HepG2 (cell line): Measurements from ENCODE around the gene JTB. TPM values are rescaled to one million over a fixed set of nuclear protein-coding genes. Genes with fewer than 3 reads are reported as not detected.

Experiments used
- AKAP8 ChIP-seq: sonication (generic); formaldehyde crosslinking; IDR thresholded peaks from 2 replicates; pipeline ENCODE4 v1.5.1; 2020; ENCODE audit warnings: mild to moderate bottlenecking, missing genetic modification reagents
- ATRX ChIP-seq: sonication (generic); formaldehyde crosslinking; IDR thresholded peaks from 2 replicates; pipeline ENCODE4 v1.4.0; 2020; ENCODE audit warnings: missing genetic modification reagents, borderline replicate concordance
- DRAP1 ChIP-seq: IDR thresholded peaks from 2 replicates; pipeline ENCODE4 v1.6.1; 2016; ENCODE audit warnings: missing genetic modification reagents, missing compliant biosample characterization
- ERF ChIP-seq: IDR thresholded peaks from 2 replicates; pipeline ENCODE4 v1.6.1; 2018; ENCODE audit warnings: missing biosample characterization, missing genetic modification reagents
- HDAC6 ChIP-seq: fragments of 200-600 bp; sonication (generic); IDR thresholded peaks from 2 replicates; pipeline ENCODE4 v1.7.0; 2017; ENCODE audit warnings: mild to moderate bottlenecking, antibody characterized with exemption, low read length, low read depth
- HNRNPK ChIP-seq: fragments of 200-400 bp; formaldehyde crosslinking; IDR thresholded peaks from 2 replicates; pipeline ENCODE4 v1.6.1; 2018; ENCODE audit warnings: low read length, low read depth, moderate library complexity, mild to moderate bottlenecking; ENCODE audit not compliant: poor library complexity, severe bottlenecking
- NCOA2 ChIP-seq: sonication (generic); formaldehyde crosslinking; IDR thresholded peaks from 2 replicates; pipeline ENCODE4 v1.8.0; 2022; ENCODE audit warnings: inconsistent platforms
- SRSF1 ChIP-seq: fragments of 200-400 bp; formaldehyde crosslinking; optimal IDR thresholded peaks from 2 replicates; pipeline ENCODE3; 2017; ENCODE audit warnings: mild to moderate bottlenecking, low read depth, low read length, moderate library complexity
- SSRP1 ChIP-seq: IDR thresholded peaks from 2 replicates; pipeline ENCODE4 v1.6.1; 2016; ENCODE audit warnings: control low read depth
- TBL1XR1 ChIP-seq: fragments of 150-350 bp; IDR thresholded peaks from 2 replicates; pipeline ENCODE4 v1.6.1; 2014; ENCODE audit warnings: borderline replicate concordance, low read length; ENCODE audit not compliant: partially characterized antibody
- ZNF383 ChIP-seq: sonication (generic); formaldehyde crosslinking; IDR thresholded peaks from 2 replicates; pipeline ENCODE4 v1.4.0; 2020; ENCODE audit warnings: missing genetic modification reagents, mild to moderate bottlenecking, borderline replicate concordance
- ZNF740 ChIP-seq: sonication (generic); formaldehyde crosslinking; IDR thresholded peaks from 2 replicates; pipeline ENCODE4 v1.4.0; 2020; ENCODE audit warnings: missing genetic modification reagents
- ZSCAN21 ChIP-seq: sonication (generic); formaldehyde crosslinking; IDR thresholded peaks from 2 replicates; pipeline ENCODE4 v1.8.0; 2022; ENCODE audit warnings: mild to moderate bottlenecking, missing genetic modification reagents, moderate library complexity, borderline replicate concordance
- ZXDC ChIP-seq: sonication (generic); formaldehyde crosslinking; IDR thresholded peaks from 2 replicates; pipeline ENCODE4 v1.5.0; 2020; ENCODE audit warnings: mild to moderate bottlenecking, missing genetic modification reagents
- polyA plus RNA-seq, 8 experiments: library from polyadenylated mRNA; depleted of rRNA in 3 of 8; stranded (reverse) in 7 of 8; unstranded in 1 of 8; fragments of >200 nt; fragmentation: Illumina TruSeq in 4 of 8; extraction: Trizol in 4 of 8; gene quantifications; 2 replicates each; pipeline versions ENCODE4 v1.2.1 to v1.2.3, GENCODE V29; 2011 to 2016; ENCODE audit warnings: low read depth in 4 of 8, missing spikeins in 1 of 8, mixed read lengths in 1 of 8; ENCODE audit not compliant: insufficient read depth in 1 of 8
- total RNA-seq, 5 experiments: library from RNA; depleted of rRNA; stranded (reverse); fragments of >200 nt; fragmentation: Illumina TruSeq; extraction: Trizol; gene quantifications; 2 replicates each; pipeline ENCODE4 v1.2.3, GENCODE V29; 2016; ENCODE audit warnings: low read depth in 1 of 5
- TF ChIP-seq, protein P1 (sequence below): sonication (generic); formaldehyde crosslinking; IDR thresholded peaks from 2 replicates; pipeline ENCODE4 v1.8.1; 2023; ENCODE audit warnings: missing genetic modification reagents, mild to moderate bottlenecking, borderline replicate concordance
- TF ChIP-seq, protein P2 (sequence below), 2 experiments: IDR thresholded peaks; 2 replicates each; pipeline ENCODE4 v1.6.1; 2011 to 2012; ENCODE audit warnings: low read length in 2 of 2, borderline replicate concordance in 1 of 2, low read depth in 1 of 2, mild to moderate bottlenecking in 1 of 2, moderate library complexity in 1 of 2
- TF ChIP-seq, protein P3 (sequence below): sonication (generic); formaldehyde crosslinking; IDR thresholded peaks from 2 replicates; pipeline ENCODE4 v1.5.1; 2020; ENCODE audit warnings: missing genetic modification reagents, mild to moderate bottlenecking, borderline replicate concordance

The JTB gene
- total and polyA plus RNA-seq, 2 of the 13 experiments (the other 11 are each of a cell fraction or from before 2014, with no cell fraction given) = 96.7 to 99.2 TPM

GRCh38 chr1:153967107-153967999 lies 10.1 kb downstream of the JTB start, which contains the start of gene CREB3L4 (continued):
- TF ChIP-seq, protein P1, sequence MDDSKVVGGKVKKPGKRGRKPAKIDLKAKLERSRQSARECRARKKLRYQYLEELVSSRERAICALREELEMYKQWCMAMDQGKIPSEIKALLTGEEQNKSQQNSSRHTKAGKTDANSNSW (CRISPR knock-in tag) = peak; percentile 28; the same call in 1 of the 2 replicates
- TF ChIP-seq ZXDC = peak; percentile 78; the same call in 1 of the 2 replicates
- peak; percentile 53; the same call in 1 of the 2 replicates for TF ChIP-seq ERF
- TF ChIP-seq, protein P2, sequence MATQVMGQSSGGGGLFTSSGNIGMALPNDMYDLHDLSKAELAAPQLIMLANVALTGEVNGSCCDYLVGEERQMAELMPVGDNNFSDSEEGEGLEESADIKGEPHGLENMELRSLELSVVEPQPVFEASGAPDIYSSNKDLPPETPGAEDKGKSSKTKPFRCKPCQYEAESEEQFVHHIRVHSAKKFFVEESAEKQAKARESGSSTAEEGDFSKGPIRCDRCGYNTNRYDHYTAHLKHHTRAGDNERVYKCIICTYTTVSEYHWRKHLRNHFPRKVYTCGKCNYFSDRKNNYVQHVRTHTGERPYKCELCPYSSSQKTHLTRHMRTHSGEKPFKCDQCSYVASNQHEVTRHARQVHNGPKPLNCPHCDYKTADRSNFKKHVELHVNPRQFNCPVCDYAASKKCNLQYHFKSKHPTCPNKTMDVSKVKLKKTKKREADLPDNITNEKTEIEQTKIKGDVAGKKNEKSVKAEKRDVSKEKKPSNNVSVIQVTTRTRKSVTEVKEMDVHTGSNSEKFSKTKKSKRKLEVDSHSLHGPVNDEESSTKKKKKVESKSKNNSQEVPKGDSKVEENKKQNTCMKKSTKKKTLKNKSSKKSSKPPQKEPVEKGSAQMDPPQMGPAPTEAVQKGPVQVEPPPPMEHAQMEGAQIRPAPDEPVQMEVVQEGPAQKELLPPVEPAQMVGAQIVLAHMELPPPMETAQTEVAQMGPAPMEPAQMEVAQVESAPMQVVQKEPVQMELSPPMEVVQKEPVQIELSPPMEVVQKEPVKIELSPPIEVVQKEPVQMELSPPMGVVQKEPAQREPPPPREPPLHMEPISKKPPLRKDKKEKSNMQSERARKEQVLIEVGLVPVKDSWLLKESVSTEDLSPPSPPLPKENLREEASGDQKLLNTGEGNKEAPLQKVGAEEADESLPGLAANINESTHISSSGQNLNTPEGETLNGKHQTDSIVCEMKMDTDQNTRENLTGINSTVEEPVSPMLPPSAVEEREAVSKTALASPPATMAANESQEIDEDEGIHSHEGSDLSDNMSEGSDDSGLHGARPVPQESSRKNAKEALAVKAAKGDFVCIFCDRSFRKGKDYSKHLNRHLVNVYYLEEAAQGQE (IDR thresholded peaks at IDR 0.05; ENCODE audit: borderline replicate concordance in 1 of 2, low read depth in 1 of 2, low read length in 2 of 2) = no peak; a peak in 1 of 4 replicates
- TF ChIP-seq ATRX = no peak
- TF ChIP-seq TBL1XR1 = no peak
- peak; percentile 72 for TF ChIP-seq DRAP1 (CRISPR knock-in tag)
- TF ChIP-seq ZSCAN21 (CRISPR knock-in tag) = no peak
- TF ChIP-seq, protein P3, sequence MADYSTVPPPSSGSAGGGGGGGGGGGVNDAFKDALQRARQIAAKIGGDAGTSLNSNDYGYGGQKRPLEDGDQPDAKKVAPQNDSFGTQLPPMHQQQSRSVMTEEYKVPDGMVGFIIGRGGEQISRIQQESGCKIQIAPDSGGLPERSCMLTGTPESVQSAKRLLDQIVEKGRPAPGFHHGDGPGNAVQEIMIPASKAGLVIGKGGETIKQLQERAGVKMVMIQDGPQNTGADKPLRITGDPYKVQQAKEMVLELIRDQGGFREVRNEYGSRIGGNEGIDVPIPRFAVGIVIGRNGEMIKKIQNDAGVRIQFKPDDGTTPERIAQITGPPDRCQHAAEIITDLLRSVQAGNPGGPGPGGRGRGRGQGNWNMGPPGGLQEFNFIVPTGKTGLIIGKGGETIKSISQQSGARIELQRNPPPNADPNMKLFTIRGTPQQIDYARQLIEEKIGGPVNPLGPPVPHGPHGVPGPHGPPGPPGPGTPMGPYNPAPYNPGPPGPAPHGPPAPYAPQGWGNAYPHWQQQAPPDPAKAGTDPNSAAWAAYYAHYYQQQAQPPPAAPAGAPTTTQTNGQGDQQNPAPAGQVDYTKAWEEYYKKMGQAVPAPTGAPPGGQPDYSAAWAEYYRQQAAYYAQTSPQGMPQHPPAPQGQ = no peak; the same call in 1 of the 2 replicates
- no peak for TF ChIP-seq HNRNPK
- TF ChIP-seq SSRP1 (CRISPR knock-in tag) = no peak; the same call in 1 of the 2 replicates
- TF ChIP-seq AKAP8 (CRISPR knock-in tag) = peak; percentile 83
- TF ChIP-seq HDAC6 = no peak
- TF ChIP-seq NCOA2 (CRISPR knock-in tag) = peak; percentile 58; the same call in 1 of the 2 replicates
- TF ChIP-seq ZNF740 (CRISPR knock-in tag) = no peak; the same call in 1 of the 2 replicates
- TF ChIP-seq SRSF1 = no peak
- TF ChIP-seq ZNF383 (CRISPR knock-in tag) = no peak
